Osteoblast (primary cell): ENCODE measurements around the gene INSIG1. TPM values are rescaled to one million over a fixed set of nuclear protein-coding genes. Genes with fewer than 3 reads are reported as not detected.

Experiments
- DNase-seq: peaks from one replicate; pipeline ENCODE4 v3.0.0; 2011; ENCODE audit warnings: low spot score, mixed read lengths; ENCODE audit not compliant: insufficient read length; ENCODE audit errors: missing footprints
- H2AFZ ChIP-seq: 2 replicates; pipeline ENCODE4 v1.6.0; 2011; ENCODE audit warnings: mild to moderate bottlenecking, low read length
- H3K27ac ChIP-seq: 2 replicates; pipeline ENCODE4 v1.5.1; 2011; ENCODE audit warnings: mild to moderate bottlenecking, low read depth, low read length, moderate library complexity
- H3K27me3 ChIP-seq: 2 replicates; pipeline ENCODE4 v1.6.0; 2012; ENCODE audit warnings: mild to moderate bottlenecking, control low read depth, inconsistent platforms, low read length, moderate library complexity; ENCODE audit not compliant: insufficient read depth
- H3K36me3 ChIP-seq: 2 replicates; pipeline ENCODE4 v1.5.1; 2011; ENCODE audit warnings: mild to moderate bottlenecking, low read length, control low read depth, moderate library complexity; ENCODE audit not compliant: insufficient read depth
- H3K4me1 ChIP-seq: 2 replicates; pipeline ENCODE4 v1.5.1; 2011; ENCODE audit warnings: mild to moderate bottlenecking, low read length, control low read depth, moderate library complexity; ENCODE audit not compliant: insufficient read depth
- H3K4me2 ChIP-seq: 2 replicates; pipeline ENCODE4 v1.6.0; 2011; ENCODE audit warnings: mild to moderate bottlenecking, low read length; ENCODE audit not compliant: insufficient read depth
- H3K4me3 ChIP-seq: fragments of 200-600 bp; sonication (generic); 3 replicates; pipeline ENCODE4 v1.5.1; 2012; ENCODE audit warnings: mild to moderate bottlenecking, low read length, inconsistent platforms; ENCODE audit not compliant: insufficient read depth
- H3K79me2 ChIP-seq: 2 replicates; pipeline ENCODE4 v1.6.0; 2012; ENCODE audit warnings: mild to moderate bottlenecking, low read length, control low read depth, inconsistent platforms; ENCODE audit not compliant: insufficient read depth
- H3K9me3 ChIP-seq: 2 replicates; pipeline ENCODE4 v1.5.1; 2011; ENCODE audit warnings: low read depth, low read length, control low read depth
- H4K20me1 ChIP-seq: 2 replicates; pipeline ENCODE4 v1.6.0; 2012; ENCODE audit warnings: mild to moderate bottlenecking, low read length, control low read depth; ENCODE audit not compliant: insufficient read depth
- total RNA-seq: library from RNA; depleted of rRNA; stranded (reverse); fragments of >200 nt; gene quantifications from 2 replicates; pipeline ENCODE4 v1.2.3, GENCODE V29; 2012
- TF ChIP-seq, protein P1 (sequence below): IDR thresholded peaks from 2 replicates; pipeline ENCODE4 v1.5.1; 2011; ENCODE audit warnings: mild to moderate bottlenecking, low read depth, low read length, moderate library complexity; ENCODE audit errors: extremely low read depth

The INSIG1 gene
- total RNA-seq, 1 donor: 835 TPM

DNA sequence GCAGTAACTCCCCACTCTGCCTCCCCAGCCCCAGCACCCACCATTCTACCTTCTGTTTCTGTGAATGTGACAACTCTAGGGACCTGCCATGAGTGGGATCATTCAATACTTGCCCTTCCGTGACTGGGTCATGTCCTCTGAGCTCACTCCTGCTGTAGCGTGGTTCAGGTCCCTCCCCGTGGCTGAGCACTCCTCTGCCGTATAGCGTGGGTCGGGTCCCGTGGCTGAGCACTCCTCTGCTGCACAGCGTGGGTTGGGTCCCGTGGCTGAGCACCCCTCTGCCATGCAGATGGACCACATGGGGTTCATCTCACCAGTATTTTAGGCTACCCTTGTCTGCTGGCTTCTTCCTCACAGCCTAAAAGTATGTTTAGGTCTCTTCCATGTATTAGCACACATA, 43.0 kb downstream of the INSIG1 start:
- Histone ChIP-seq H2AFZ (no peak overlapping the region), H3K4me1 (no peaks in the 10 kb centered on the region), H4K20me1 (no peaks in the 10 kb centered on the region), H3K4me2 (no peak overlapping the region), H3K27me3 (peaks cover 22% of the 10 kb centered on the region), H3K36me3 (no peaks in the 10 kb centered on the region), H3K4me3 (no peak overlapping the region), H3K27ac (no peak overlapping the region), H3K79me2 (no peaks in the 10 kb centered on the region), H3K9me3 (no peaks in the 10 kb centered on the region)
- TF ChIP-seq, protein P1, sequence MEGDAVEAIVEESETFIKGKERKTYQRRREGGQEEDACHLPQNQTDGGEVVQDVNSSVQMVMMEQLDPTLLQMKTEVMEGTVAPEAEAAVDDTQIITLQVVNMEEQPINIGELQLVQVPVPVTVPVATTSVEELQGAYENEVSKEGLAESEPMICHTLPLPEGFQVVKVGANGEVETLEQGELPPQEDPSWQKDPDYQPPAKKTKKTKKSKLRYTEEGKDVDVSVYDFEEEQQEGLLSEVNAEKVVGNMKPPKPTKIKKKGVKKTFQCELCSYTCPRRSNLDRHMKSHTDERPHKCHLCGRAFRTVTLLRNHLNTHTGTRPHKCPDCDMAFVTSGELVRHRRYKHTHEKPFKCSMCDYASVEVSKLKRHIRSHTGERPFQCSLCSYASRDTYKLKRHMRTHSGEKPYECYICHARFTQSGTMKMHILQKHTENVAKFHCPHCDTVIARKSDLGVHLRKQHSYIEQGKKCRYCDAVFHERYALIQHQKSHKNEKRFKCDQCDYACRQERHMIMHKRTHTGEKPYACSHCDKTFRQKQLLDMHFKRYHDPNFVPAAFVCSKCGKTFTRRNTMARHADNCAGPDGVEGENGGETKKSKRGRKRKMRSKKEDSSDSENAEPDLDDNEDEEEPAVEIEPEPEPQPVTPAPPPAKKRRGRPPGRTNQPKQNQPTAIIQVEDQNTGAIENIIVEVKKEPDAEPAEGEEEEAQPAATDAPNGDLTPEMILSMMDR: no peak
- peak; percentile 76 for DNase-seq

DNA sequence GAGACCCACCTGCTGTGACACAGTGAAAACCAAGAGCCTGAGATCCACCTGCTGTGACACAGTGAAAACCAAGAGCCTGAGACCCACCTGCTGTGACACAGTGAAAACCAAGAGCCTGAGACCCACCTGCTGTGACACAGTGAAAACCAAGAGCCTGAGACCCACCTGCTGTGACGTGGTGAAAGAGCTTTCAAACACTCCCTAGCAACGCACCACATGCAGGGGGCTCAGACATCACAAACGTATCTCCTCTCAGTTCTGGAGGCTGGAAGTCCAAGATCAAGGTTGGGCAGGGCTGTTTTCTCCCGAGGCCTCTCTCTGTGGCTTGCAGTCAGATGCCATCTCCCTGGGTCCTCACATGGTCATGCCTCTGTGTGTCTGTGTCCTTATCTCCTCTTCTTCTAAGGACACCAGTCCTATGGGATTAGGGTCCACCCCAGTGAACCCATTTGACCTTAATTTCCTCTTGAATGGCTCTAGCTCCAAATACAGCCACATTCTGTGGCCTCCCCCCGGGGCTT, 43.8 kb downstream of the INSIG1 start:
- peak; percentile 69 for DNase-seq
- Histone ChIP-seq H3K4me1 (no peaks in the 10 kb centered on the region), H4K20me1 (no peaks in the 10 kb centered on the region), H3K9me3 (no peaks in the 10 kb centered on the region), H3K27me3 (peaks cover 22% of the 10 kb centered on the region), H3K79me2 (no peaks in the 10 kb centered on the region), H3K27ac (no peak overlapping the region), H3K4me3 (no peak overlapping the region), H3K36me3 (no peaks in the 10 kb centered on the region), H3K4me2 (no peak overlapping the region), H2AFZ (no peak overlapping the region)
- TF ChIP-seq, protein P1: no peak

DNA sequence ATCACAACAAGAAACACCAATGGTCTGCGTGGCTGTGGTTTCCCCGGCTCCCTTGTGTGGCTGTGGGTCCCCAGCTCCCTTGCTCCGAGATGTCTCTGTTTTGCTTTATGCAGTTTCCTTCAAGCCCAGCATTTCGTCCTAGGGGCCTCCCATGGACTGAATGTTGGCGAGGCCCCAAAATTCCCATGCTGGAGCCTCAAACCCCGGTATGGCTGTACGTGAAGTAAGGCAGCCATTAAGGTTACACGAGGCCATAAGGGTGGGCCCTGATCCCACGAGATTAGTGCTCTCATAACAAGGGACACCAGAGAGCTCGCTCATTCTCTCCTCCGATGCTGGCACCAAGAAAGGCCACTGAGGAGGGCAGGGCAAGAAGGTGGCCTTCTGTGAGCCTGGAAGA, 44.6 kb downstream of the INSIG1 start:
- Histone ChIP-seq H3K4me2 (no peak overlapping the region), H4K20me1 (no peaks in the 10 kb centered on the region), H3K79me2 (no peaks in the 10 kb centered on the region), H3K4me3 (no peak overlapping the region), H2AFZ (no peak overlapping the region), H3K9me3 (no peaks in the 10 kb centered on the region), H3K36me3 (no peaks in the 10 kb centered on the region), H3K27me3 (peaks cover 22% of the 10 kb centered on the region), H3K4me1 (no peaks in the 10 kb centered on the region), H3K27ac (no peak overlapping the region)
- peak; percentile 59 for DNase-seq
- TF ChIP-seq, protein P1: no peak

DNA sequence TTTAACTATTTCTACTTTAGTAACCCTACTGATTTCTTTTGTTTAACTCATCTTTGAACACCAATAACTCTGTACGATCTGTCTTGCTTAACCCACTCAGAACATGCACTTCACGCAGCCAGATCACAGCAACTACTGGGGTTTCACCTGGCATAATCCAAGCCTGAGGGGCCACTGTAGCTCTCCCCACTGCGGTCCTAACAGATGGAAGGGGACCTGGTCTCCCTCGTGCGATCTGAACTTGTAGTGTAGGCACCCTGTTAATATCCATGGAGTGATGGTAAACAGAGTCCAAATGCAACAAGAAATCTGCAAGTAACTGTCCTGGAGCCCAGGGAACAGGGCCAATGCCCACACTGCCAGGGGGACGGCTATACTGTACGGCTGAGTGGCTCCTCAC, 45.5 kb downstream of the INSIG1 start:
- Histone ChIP-seq H3K4me1 (no peaks in the 10 kb centered on the region), H3K4me3 (no peak overlapping the region), H3K79me2 (no peaks in the 10 kb centered on the region), H3K27ac (no peak overlapping the region), H3K36me3 (no peaks in the 10 kb centered on the region), H3K27me3 (peaks cover 18% of the 10 kb centered on the region), H2AFZ (no peak overlapping the region), H3K4me2 (no peak overlapping the region), H4K20me1 (no peaks in the 10 kb centered on the region), H3K9me3 (no peaks in the 10 kb centered on the region)
- TF ChIP-seq, protein P1: no peak
- DNase-seq: no peak
